ENCODE data around the gene HMGXB4. TPM values are rescaled to one million over a fixed set of nuclear protein-coding genes. Genes with fewer than 3 reads are reported as not detected.
A peak's percentile ranks its signal among the peaks of the same experiment; 100 is the strongest.

The HMGXB4 gene, protein sequence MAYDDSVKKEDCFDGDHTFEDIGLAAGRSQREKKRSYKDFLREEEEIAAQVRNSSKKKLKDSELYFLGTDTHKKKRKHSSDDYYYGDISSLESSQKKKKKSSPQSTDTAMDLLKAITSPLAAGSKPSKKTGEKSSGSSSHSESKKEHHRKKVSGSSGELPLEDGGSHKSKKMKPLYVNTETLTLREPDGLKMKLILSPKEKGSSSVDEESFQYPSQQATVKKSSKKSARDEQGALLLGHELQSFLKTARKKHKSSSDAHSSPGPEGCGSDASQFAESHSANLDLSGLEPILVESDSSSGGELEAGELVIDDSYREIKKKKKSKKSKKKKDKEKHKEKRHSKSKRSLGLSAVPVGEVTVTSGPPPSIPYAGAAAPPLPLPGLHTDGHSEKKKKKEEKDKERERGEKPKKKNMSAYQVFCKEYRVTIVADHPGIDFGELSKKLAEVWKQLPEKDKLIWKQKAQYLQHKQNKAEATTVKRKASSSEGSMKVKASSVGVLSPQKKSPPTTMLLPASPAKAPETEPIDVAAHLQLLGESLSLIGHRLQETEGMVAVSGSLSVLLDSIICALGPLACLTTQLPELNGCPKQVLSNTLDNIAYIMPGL
- total RNA-seq = 35.4 to 38.2 TPM (median 36.6 TPM) in 3 replicates

DNA sequence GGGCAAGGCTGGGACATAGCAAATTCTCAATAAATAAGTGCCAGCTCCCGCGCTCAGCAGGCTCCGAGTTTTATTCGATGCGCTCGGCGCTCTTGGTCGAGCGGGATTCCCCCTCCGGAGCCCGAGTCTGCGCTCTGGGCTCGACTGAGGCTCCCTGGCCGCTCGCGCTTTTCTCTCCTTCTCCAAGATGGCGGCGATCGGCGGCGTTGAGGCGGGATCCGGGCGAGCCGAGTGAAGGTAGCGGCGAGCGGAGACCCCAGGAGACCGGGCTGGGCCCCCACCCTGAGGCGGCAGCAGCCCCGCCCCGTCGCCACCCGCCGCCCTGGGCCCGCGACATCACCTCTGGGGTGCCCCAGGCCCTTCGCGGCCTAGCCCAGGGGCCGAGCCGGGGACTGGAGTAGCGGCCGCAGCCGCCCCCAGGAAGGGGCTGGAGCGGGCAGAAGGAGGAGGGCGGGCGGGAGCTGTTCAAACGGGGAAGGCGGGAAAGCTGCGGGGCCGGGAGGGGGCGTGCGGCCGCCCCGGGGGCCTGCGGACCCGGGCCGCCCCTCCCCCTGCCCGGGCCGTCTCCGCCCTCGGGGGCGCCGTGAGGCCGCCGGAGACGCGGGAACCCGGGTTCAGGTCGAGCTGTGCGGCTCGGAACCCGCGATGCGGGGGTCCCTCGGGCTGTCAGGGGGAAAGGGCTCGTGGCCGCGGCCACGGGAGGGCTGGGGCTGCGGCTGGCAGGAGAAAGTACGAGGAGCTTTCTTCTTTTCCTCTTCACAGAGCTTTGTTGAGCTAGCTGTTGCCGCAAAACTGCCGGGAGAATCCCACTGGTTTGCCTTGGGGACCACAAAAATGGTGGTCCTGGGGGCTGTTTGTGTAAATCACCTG is at the start of gene HMGXB4:
TSS of gene HMGXB4 (plus strand) at position 173 of the 870 bp plus-strand sequence. CDS start 4,898 bp downstream, outside the sequence.
- Mint-ChIP-seq H3K27ac (peak within 1 kb of the TSS; percentile 98), H3K27me3 (ENCODE audit: low read depth) (no peaks in the 10 kb centered on the region), H3K36me3 (no peaks in the 10 kb centered on the region), H3K4me1 (peaks cover 22% of the 10 kb centered on the region), H3K9me3 (no peaks in the 10 kb centered on the region), H3K4me3 (peak within 1 kb of the TSS; percentile 93)
- DNase-seq (ENCODE audit: low spot score in 2 of 2, unreplicated experiment in 2 of 2) = peak; percentile 79 to 87
- TF ChIP-seq, protein P1, sequence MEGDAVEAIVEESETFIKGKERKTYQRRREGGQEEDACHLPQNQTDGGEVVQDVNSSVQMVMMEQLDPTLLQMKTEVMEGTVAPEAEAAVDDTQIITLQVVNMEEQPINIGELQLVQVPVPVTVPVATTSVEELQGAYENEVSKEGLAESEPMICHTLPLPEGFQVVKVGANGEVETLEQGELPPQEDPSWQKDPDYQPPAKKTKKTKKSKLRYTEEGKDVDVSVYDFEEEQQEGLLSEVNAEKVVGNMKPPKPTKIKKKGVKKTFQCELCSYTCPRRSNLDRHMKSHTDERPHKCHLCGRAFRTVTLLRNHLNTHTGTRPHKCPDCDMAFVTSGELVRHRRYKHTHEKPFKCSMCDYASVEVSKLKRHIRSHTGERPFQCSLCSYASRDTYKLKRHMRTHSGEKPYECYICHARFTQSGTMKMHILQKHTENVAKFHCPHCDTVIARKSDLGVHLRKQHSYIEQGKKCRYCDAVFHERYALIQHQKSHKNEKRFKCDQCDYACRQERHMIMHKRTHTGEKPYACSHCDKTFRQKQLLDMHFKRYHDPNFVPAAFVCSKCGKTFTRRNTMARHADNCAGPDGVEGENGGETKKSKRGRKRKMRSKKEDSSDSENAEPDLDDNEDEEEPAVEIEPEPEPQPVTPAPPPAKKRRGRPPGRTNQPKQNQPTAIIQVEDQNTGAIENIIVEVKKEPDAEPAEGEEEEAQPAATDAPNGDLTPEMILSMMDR (IDR thresholded peaks at IDR 0.05; ENCODE audit: unreplicated experiment) = no peak

DNA sequence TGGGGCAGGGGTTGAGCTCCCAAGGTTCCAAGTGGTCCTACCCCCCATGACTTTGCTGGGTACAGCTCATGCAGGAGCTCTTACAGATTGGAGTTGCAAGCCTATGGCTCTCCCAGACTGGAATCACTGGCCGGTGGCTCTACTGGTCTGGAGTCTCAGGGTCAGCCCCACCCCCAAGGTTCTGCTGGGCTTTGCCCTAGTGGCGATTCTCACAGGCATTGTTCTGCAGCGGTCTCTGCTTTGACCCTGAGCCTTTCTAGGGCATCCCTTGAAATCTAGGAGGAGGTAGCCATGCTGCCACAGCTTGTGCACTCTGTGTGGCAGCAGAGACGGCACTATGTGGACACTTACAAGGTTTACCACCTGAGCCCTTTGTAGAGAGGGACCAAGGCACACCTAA is 49.3 kb upstream of the HMGXB4 start:
- TF ChIP-seq, protein P1 (IDR thresholded peaks at IDR 0.05; ENCODE audit: unreplicated experiment) = no peak
- H3K4me3 Mint-ChIP-seq = no peak overlapping the region
- H3K9me3 Mint-ChIP-seq = no peaks in the 10 kb centered on the region
- H3K4me1 Mint-ChIP-seq = peaks cover 19% of the 10 kb centered on the region
- H3K36me3 Mint-ChIP-seq = no peaks in the 10 kb centered on the region
- H3K27ac Mint-ChIP-seq = no peak overlapping the region
- no peak for DNase-seq (ENCODE audit: low spot score in 2 of 2, unreplicated experiment in 2 of 2)
- peaks cover 19% of the 10 kb centered on the region for H3K27me3 Mint-ChIP-seq (ENCODE audit: low read depth)

DNA sequence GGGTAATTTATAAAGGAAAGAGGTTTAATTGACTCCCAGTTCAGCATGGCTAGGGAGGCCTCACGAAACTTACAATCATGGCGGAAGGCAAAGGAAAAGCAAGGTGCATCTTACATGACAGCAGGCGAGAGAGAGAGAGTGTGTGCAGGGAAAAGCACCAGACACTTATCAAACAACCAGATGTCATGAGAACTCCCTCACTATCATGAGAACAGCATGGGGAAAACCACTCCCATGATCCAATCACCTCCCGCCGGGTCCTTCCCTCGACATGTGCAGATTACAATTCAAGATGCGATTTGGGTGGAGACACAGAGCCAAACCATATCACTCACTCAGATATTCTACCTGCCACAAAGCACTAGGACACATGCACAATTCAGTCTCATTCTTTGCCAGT is 48.1 kb upstream of the HMGXB4 start:
- H3K9me3 Mint-ChIP-seq = no peaks in the 10 kb centered on the region
- H3K4me3 Mint-ChIP-seq = no peak overlapping the region
- TF ChIP-seq, protein P1 (IDR thresholded peaks at IDR 0.05; ENCODE audit: unreplicated experiment) = no peak
- H3K36me3 Mint-ChIP-seq = no peaks in the 10 kb centered on the region
- no peak for DNase-seq (ENCODE audit: low spot score in 2 of 2, unreplicated experiment in 2 of 2)
- H3K4me1 Mint-ChIP-seq = peaks cover 19% of the 10 kb centered on the region
- no peak overlapping the region for H3K27ac Mint-ChIP-seq
- H3K27me3 Mint-ChIP-seq (ENCODE audit: low read depth) = peaks cover 19% of the 10 kb centered on the region

DNA sequence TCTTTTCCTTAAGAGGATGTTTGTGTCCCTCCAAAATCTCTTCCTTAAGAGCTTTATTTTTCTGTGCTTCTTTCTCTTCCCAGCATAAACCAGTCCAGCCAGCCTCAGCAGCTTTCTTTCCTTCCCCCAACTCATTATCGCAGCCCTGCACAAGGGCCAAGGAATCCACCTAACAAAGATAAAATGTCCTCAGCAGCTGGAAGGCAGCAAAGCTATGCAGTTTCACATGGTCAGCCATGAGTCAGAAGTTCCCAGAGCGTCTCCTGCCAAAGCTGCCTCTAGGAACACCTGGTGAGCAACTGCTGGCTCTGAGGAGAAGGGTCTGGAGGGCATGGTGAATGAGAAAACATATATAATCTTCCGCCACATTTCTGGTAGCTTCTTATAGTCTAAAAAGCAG is 45.3 kb upstream of the HMGXB4 start:
- DNase-seq (ENCODE audit: low spot score in 2 of 2, unreplicated experiment in 2 of 2) = no peak
- Mint-ChIP-seq H3K4me3 (no peak overlapping the region), H3K4me1 (peaks cover 8% of the 10 kb centered on the region), H3K9me3 (no peaks in the 10 kb centered on the region), H3K27ac (peak overlapping the region; percentile 17), H3K27me3 (ENCODE audit: low read depth) (peaks cover 18% of the 10 kb centered on the region), H3K36me3 (no peaks in the 10 kb centered on the region)
- TF ChIP-seq, protein P1 (IDR thresholded peaks at IDR 0.05; ENCODE audit: unreplicated experiment) = no peak

DNA sequence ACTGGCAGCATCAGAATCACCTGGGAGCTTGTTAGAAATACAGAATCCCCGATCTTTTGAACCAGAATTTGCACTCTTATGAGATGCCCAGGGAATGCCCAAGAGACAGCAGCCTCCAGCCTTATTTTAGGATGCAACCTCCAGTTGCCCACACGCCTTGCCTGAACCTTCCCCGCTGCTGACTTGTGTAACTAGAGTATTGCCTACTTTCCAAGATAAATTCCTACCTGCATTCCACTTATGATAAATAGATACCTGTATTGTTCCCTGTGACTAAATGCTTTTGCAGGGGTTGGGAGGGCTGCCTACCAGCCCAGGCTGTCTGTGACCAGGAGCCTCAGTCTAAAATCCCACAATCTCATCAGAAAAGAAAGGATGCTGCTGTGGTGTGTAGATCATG is 44.3 kb upstream of the HMGXB4 start:
- Mint-ChIP-seq H3K4me3 (no peak overlapping the region), H3K27ac (no peak overlapping the region), H3K27me3 (ENCODE audit: low read depth) (peaks cover 14% of the 10 kb centered on the region), H3K4me1 (peaks cover 8% of the 10 kb centered on the region), H3K36me3 (no peaks in the 10 kb centered on the region), H3K9me3 (no peaks in the 10 kb centered on the region)
- TF ChIP-seq, protein P1 (IDR thresholded peaks at IDR 0.05; ENCODE audit: unreplicated experiment) = no peak
- DNase-seq (ENCODE audit: low spot score in 2 of 2, unreplicated experiment in 2 of 2) = no peak

Measured in mesothelial cell of epicardium (in vitro differentiated cells).